CD4-positive, alpha-beta T cell (primary cell): ENCODE results near the gene B4GALT1. TPM values are rescaled to one million over a fixed set of nuclear protein-coding genes. Genes with fewer than 3 reads are reported as not detected.
A peak's percentile ranks its signal among the peaks of the same experiment; 100 is the strongest.

Source experiments
- ATAC-seq: fragments of 200-7000 bp; cut with Tn5 transposase; one replicate; pipeline ENCODE4 v1.10.0; 2022; ENCODE audit warnings: mild to moderate bottlenecking; ENCODE audit not compliant: poor library complexity
- CTCF ChIA-PET: fragments of 350-600 bp; sonication (Branson Sonifier 250); formaldehyde crosslinking; loops from one replicate; lab custom pipeline; 2021; ENCODE audit warnings: antibody characterized with exemption, inconsistent platforms; lab: Charles Lee
- POLR2A ChIA-PET: fragments of 350-600 bp; sonication (Branson Sonifier 250); formaldehyde crosslinking; loops from one replicate; lab custom pipeline; 2021; ENCODE audit warnings: antibody characterized with exemption, inconsistent platforms; lab: Charles Lee
- DNase-seq, 14 experiments: peaks; one replicate each; pipeline ENCODE4 v3.0.0-alpha.2; 2013 to 2020; ENCODE audit warnings: mixed read lengths in 2 of 14
- H3K27ac ChIP-seq, 2 donors: one replicate each; pipeline versions ENCODE4 v1.5.1 to v1.7.0; 2013; ENCODE audit warnings: low read length in 2 of 2, low read depth in 1 of 2, mild to moderate bottlenecking in 1 of 2
- H3K27me3 ChIP-seq, 2 experiments: 1 replicate in 1 of 2; 2 replicates in 1 of 2; pipeline versions ENCODE4 v1.6.1 to v1.7.0; 2013; ENCODE audit warnings: low read length in 2 of 2, control low read depth in 1 of 2, mild to moderate bottlenecking in 1 of 2, moderate library complexity in 1 of 2; ENCODE audit not compliant: insufficient read depth in 2 of 2, control insufficient read depth in 1 of 2
- H3K36me3 ChIP-seq: one replicate; pipeline ENCODE4 v1.6.1; 2013; ENCODE audit warnings: low read length, control low read depth; ENCODE audit not compliant: insufficient read depth
- H3K4me1 ChIP-seq: one replicate; pipeline ENCODE4 v1.6.1; 2013; ENCODE audit warnings: low read length, control low read depth; ENCODE audit not compliant: insufficient read depth
- H3K4me3 ChIP-seq: one replicate; pipeline ENCODE4 v1.5.1; 2013; ENCODE audit warnings: mild to moderate bottlenecking, low read length, moderate library complexity
- H3K9me3 ChIP-seq, 2 experiments: 1 replicate in 1 of 2; 2 replicates in 1 of 2; pipeline versions ENCODE4 v1.6.1 to v1.7.0; 2013; ENCODE audit warnings: low read length in 2 of 2, mild to moderate bottlenecking in 2 of 2, control low read depth in 1 of 2, moderate library complexity in 1 of 2; ENCODE audit not compliant: control insufficient read depth in 1 of 2, insufficient read depth in 1 of 2
- H3K27ac Mint-ChIP-seq: one replicate; pipeline ENCODE4 v1.8.0; 2020; ENCODE audit warnings: mixed read lengths
- H3K27me3 Mint-ChIP-seq: one replicate; pipeline ENCODE4 v1.8.0; 2021; ENCODE audit warnings: mixed read lengths
- H3K36me3 Mint-ChIP-seq: one replicate; pipeline ENCODE4 v1.8.0; 2021; ENCODE audit warnings: low read depth, mixed read lengths
- H3K4me1 Mint-ChIP-seq: one replicate; pipeline ENCODE4 v1.8.0; 2021; ENCODE audit warnings: low read depth, mixed read lengths
- H3K4me3 Mint-ChIP-seq: one replicate; pipeline ENCODE4 v1.8.0; 2020; ENCODE audit warnings: mild to moderate bottlenecking, mixed read lengths
- H3K9me3 Mint-ChIP-seq: one replicate; pipeline ENCODE4 v1.8.0; 2020; ENCODE audit warnings: mixed read lengths
- intact Hi-C, 2 experiments: fragments of 100-400 bp; cut with DNase I in 1 of 2; cut with micrococcal nuclease in 1 of 2; formaldehyde crosslinking; loops; one replicate each; pipeline versions ENCODE4 v1.15.1 to v1.9.0; 2023 to 2025; cut with DNase I, micrococcal nuclease
- total RNA-seq, 174 experiments: library from RNA in 2 of 174; stranded (reverse) in 2 of 174; gene quantifications; one replicate each; pipeline ENCODE4 v1.2.3 and lab custom pipeline; 2021 to 2026
- TF ChIP-seq, protein P1 (sequence below): fragments of 200-600 bp; IDR thresholded peaks from one replicate; pipeline ENCODE4 v1.8.0; 2022; ENCODE audit warnings: antibody characterized with exemption, mild to moderate bottlenecking

Gene B4GALT1
- total RNA-seq, 2 experiments from 2014 or later = 74.7 to 77.0 TPM

DNA sequence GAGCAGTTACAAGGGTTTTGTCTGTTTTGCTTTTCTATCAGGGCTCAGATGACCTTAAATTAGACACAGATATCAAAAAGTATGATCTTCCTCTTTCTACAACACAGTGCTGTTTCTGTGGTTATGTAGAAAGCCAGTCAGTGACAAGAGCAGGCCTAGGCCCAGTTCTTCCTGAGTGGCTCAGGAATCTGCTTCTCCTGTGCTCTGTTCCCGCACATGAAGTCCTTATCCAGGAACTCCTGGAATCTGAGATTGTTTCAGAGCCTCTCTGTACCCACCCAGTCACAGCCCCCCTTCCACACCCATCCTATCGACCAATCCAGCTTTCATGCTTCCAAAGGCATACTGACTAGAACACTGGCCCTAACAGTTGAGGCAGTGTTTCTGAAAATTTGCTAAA is 50.3 kb downstream of the B4GALT1 start:
- Histone ChIP-seq H3K36me3 (peaks cover 63% of the 10 kb centered on the region), H3K27me3 (no peaks in the 10 kb centered on the region), H3K4me1 (peaks cover 18% of the 10 kb centered on the region), H3K9me3 (no peaks in the 10 kb centered on the region), H3K4me3 (no peak overlapping the region), H3K27ac (no peak overlapping the region)
- H3K36me3 Mint-ChIP-seq = peaks cover 82% of the 10 kb centered on the region
- ChIA-PET POLR2A (interaction anchor here (1.2 kb wide), 1 partner anchor 41 kb away, joined by 3 read pairs; the partner anchor contains the start of gene SMU1), CTCF (no interaction called here)
- intact Hi-C loops = loop anchor here in 1 of 2 experiments (10.0 kb wide), 1 partner anchor 48 kb away; the partner anchor contains the start of gene B4GALT1
- no peaks in the 10 kb centered on the region for H3K27me3 Mint-ChIP-seq
- TF ChIP-seq, protein P1, sequence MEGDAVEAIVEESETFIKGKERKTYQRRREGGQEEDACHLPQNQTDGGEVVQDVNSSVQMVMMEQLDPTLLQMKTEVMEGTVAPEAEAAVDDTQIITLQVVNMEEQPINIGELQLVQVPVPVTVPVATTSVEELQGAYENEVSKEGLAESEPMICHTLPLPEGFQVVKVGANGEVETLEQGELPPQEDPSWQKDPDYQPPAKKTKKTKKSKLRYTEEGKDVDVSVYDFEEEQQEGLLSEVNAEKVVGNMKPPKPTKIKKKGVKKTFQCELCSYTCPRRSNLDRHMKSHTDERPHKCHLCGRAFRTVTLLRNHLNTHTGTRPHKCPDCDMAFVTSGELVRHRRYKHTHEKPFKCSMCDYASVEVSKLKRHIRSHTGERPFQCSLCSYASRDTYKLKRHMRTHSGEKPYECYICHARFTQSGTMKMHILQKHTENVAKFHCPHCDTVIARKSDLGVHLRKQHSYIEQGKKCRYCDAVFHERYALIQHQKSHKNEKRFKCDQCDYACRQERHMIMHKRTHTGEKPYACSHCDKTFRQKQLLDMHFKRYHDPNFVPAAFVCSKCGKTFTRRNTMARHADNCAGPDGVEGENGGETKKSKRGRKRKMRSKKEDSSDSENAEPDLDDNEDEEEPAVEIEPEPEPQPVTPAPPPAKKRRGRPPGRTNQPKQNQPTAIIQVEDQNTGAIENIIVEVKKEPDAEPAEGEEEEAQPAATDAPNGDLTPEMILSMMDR = no peak
- H3K27ac Mint-ChIP-seq = peak overlapping the region; percentile 55
- no peaks in the 10 kb centered on the region for H3K9me3 Mint-ChIP-seq
- peaks cover 41% of the 10 kb centered on the region for H3K4me1 Mint-ChIP-seq
- no peak for DNase-seq
- no peak overlapping the region for H3K4me3 Mint-ChIP-seq
- ATAC-seq = no peak

DNA sequence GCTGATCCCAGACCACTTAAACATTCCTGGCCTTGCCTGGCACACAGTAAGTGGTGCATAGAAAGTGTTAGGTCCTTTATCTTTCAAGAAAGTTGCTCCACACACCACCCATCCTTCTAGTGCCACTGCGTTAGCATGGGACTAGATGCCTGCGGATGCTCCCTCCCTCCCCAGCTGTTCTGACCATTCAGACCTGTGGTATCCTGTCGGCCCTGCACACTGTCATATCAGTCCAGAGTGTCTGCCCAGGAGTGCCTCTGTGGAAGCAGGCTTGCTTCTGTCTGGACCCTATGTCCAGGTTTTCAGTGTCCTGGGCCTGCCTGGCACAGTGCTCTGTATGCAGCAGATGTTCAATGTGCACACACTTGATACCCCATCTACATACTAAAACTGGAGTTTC is 52.4 kb downstream of the B4GALT1 start:
- no peak for ATAC-seq
- peaks cover 31% of the 10 kb centered on the region for H3K4me1 Mint-ChIP-seq
- DNase-seq = no peak
- no peaks in the 10 kb centered on the region for H3K9me3 ChIP-seq
- POLR2A ChIA-PET = no interaction called here
- H3K27ac ChIP-seq = no peak overlapping the region
- peaks cover 68% of the 10 kb centered on the region for H3K36me3 ChIP-seq
- no peaks in the 10 kb centered on the region for H3K27me3 Mint-ChIP-seq
- no peaks in the 10 kb centered on the region for H3K9me3 Mint-ChIP-seq
- no peak overlapping the region for H3K4me3 ChIP-seq
- no peak overlapping the region for H3K27ac Mint-ChIP-seq
- H3K4me1 ChIP-seq = peaks cover 18% of the 10 kb centered on the region
- no peak overlapping the region for H3K4me3 Mint-ChIP-seq
- TF ChIP-seq, protein P1 = no peak
- CTCF ChIA-PET = no interaction called here
- H3K27me3 ChIP-seq = no peaks in the 10 kb centered on the region
- peaks cover 87% of the 10 kb centered on the region for H3K36me3 Mint-ChIP-seq
- intact Hi-C loops = loop anchor here in 1 of 2 experiments (10.0 kb wide), 1 partner anchor 50 kb away; the partner anchor contains the start of gene B4GALT1

DNA sequence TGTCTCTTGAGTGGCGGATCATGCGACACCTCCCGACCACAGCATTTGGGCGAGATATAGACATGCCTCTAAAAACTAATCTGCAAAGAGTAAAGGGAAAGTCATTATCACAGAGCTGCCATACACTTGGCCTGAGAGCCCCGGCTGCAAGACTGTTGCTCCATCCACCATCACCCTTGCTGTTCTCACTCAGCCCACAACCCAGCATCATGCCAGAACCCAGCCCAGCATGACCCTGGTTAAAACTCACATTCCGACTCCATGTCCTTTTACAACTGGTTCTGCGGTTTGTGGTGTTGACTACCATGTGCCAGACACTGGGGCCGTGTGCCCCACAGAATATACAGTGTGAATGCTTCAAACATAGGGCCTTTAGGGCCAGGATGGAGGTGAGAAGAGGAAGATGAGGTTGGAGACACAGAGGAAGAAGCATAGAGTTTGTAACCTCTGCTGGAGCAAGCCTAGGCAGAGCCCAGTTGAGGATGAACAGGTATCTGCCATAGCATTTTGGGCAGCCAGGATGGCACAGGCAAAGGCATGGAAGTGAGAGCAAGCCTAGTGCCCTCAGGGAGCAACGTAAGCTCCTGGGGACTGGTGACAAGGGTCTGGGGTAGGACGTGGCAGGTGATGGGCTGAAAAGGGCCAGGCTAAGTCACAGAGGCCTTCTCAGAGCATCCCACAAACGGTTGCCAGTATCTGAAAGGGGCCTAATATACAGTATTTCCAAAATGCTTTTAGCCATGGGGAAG is 53.2 kb downstream of the B4GALT1 start:
- ChIA-PET POLR2A (no interaction called here), CTCF (no interaction called here)
- DNase-seq = no peak
- peaks cover 60% of the 10 kb centered on the region for H3K36me3 ChIP-seq
- TF ChIP-seq, protein P1 = no peak
- ATAC-seq = no peak
- no peaks in the 10 kb centered on the region for H3K27me3 Mint-ChIP-seq
- no peak overlapping the region for H3K4me3 ChIP-seq
- no peaks in the 10 kb centered on the region for H3K9me3 ChIP-seq
- peaks cover 18% of the 10 kb centered on the region for H3K4me1 ChIP-seq
- peak overlapping the region; percentile 35 for H3K4me3 Mint-ChIP-seq
- peaks cover 85% of the 10 kb centered on the region for H3K36me3 Mint-ChIP-seq
- intact Hi-C loops = loop anchor here in 1 of 2 experiments (10.0 kb wide), 1 partner anchor 51 kb away; the partner anchor contains the start of gene B4GALT1
- peak overlapping the region; percentile 54 for H3K27ac Mint-ChIP-seq
- no peak overlapping the region for H3K27ac ChIP-seq
- H3K9me3 Mint-ChIP-seq = no peaks in the 10 kb centered on the region
- peaks cover 27% of the 10 kb centered on the region for H3K4me1 Mint-ChIP-seq
- H3K27me3 ChIP-seq = no peaks in the 10 kb centered on the region
